Type B pancreatic cell (in vitro differentiated cells): ENCODE measurements around the gene RSRC1. TPM values are rescaled to one million over a fixed set of nuclear protein-coding genes. Genes with fewer than 3 reads are reported as not detected.

Experiments
- DNase-seq: peaks from one replicate; pipeline ENCODE4 v3.0.0; 2021; ENCODE audit warnings: mixed read lengths; ENCODE audit not compliant: unreplicated experiment; ENCODE audit errors: extremely low spot score
- H3K27ac Mint-ChIP-seq: 2 replicates; pipeline ENCODE4 v1.8.0; 2021; ENCODE audit warnings: mild to moderate bottlenecking, mixed read lengths
- H3K27me3 Mint-ChIP-seq: 2 replicates; pipeline ENCODE4 v1.8.0; 2021; ENCODE audit warnings: mixed read lengths
- H3K36me3 Mint-ChIP-seq: 2 replicates; pipeline ENCODE4 v1.8.0; 2021; ENCODE audit warnings: mixed read lengths
- H3K4me1 Mint-ChIP-seq: one replicate; pipeline ENCODE4 v1.8.0; 2021; ENCODE audit warnings: mixed read lengths; ENCODE audit not compliant: unreplicated experiment
- H3K4me3 Mint-ChIP-seq: 2 replicates; pipeline ENCODE4 v1.8.0; 2021; ENCODE audit warnings: mild to moderate bottlenecking, mixed read lengths
- H3K9me3 Mint-ChIP-seq: 2 replicates; pipeline ENCODE4 v1.8.0; 2021; ENCODE audit warnings: mixed read lengths
- total RNA-seq: library from RNA; stranded (reverse); gene quantifications from 2 replicates; pipeline ENCODE4 v1.2.1, GENCODE V29; 2021; ENCODE audit warnings: low replicate concordance
- TF ChIP-seq, protein P1 (sequence below): fragments of 200-600 bp; sonication (generic); conservative IDR thresholded peaks from 2 replicates; pipeline ENCODE4 v1.5.0; 2021; ENCODE audit warnings: antibody characterized with exemption, mild to moderate bottlenecking

Gene RSRC1
- total RNA-seq, 1 donor from 2014 or later = 34.6 TPM

DNA sequence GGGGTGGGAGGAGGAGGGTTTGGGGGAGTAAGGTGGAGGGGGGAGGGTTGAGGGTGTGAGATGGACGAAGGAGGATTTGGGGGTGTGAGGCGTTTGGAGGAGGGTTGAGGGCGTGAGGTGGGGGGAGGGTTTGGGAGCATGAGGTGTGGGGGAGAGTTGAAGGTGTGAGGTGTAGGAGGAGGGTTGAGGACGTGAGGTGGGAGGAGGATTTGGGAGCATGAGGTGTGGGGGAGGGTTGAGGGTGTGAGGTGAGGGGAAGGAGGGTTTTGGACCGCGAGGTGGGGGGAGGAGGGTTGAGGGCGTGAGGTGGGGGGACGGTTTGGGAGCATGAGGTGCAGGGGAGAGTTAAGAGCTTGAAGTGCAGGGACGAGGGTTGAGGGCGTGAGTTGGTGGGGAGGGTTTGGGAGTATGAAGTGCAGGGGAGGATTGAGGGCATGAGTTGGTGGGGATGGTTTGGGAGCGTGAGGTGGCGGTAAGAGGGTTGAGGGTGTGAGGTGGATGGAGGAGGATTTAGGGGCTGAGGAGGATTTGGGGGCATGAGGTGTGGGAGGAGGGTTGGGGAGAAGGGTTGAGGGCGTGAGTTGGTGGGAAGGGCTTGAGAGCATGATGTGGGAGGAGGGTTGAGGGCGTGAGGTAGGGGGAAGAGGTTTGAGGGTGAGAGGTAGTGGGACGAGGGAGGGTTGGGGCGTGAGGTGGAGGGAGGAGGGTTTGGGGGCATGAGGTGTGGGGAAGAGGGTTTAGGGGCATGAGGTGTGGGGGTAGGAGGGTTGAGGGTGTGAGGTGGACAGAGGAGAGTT lies 462.3 kb downstream of the RSRC1 start:
- peaks cover 3% of the 10 kb centered on the region for H3K36me3 Mint-ChIP-seq
- no peak for DNase-seq
- peaks cover 6% of the 10 kb centered on the region for H3K4me1 Mint-ChIP-seq
- H3K27ac Mint-ChIP-seq = no peak overlapping the region
- H3K9me3 Mint-ChIP-seq = no peaks in the 10 kb centered on the region
- H3K4me3 Mint-ChIP-seq = no peak overlapping the region
- H3K27me3 Mint-ChIP-seq = peaks cover 26% of the 10 kb centered on the region
- TF ChIP-seq, protein P1, sequence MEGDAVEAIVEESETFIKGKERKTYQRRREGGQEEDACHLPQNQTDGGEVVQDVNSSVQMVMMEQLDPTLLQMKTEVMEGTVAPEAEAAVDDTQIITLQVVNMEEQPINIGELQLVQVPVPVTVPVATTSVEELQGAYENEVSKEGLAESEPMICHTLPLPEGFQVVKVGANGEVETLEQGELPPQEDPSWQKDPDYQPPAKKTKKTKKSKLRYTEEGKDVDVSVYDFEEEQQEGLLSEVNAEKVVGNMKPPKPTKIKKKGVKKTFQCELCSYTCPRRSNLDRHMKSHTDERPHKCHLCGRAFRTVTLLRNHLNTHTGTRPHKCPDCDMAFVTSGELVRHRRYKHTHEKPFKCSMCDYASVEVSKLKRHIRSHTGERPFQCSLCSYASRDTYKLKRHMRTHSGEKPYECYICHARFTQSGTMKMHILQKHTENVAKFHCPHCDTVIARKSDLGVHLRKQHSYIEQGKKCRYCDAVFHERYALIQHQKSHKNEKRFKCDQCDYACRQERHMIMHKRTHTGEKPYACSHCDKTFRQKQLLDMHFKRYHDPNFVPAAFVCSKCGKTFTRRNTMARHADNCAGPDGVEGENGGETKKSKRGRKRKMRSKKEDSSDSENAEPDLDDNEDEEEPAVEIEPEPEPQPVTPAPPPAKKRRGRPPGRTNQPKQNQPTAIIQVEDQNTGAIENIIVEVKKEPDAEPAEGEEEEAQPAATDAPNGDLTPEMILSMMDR = no peak

- Mint-ChIP-seq H3K4me3 (peak overlapping the region; percentile 58), H3K4me1 (peaks cover 6% of the 10 kb centered on the region), H3K27me3 (peaks cover 26% of the 10 kb centered on the region), H3K27ac (no peak overlapping the region), H3K36me3 (peaks cover 3% of the 10 kb centered on the region), H3K9me3 (no peaks in the 10 kb centered on the region)
- DNase-seq = no peak
- TF ChIP-seq, protein P1 = no peak
Observed at GRCh38 chr3:158572766-158573060, 462.8 kb downstream of the RSRC1 start.

DNA sequence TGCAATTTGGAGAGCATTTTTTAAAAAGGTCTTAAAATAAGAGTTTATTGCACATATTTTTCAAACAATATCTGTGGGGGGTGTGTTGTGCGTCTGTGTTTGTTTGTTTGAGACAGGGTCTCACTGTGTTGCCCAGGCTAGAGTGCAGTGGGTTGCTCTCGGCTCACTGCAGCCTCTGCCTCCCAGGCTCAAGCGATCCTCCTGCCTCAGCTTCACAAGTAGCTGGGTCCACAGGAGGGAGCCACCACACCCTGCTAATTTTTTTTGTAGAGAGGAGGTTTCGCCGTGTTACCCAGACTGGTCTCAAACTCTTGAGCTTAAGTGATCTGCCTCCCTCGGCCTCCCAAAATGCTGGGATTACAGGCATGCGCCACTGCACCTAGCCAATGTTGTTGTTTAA lies 463.8 kb downstream of the RSRC1 start:
- Mint-ChIP-seq H3K9me3 (no peaks in the 10 kb centered on the region), H3K36me3 (peaks cover 3% of the 10 kb centered on the region), H3K4me1 (peaks cover 6% of the 10 kb centered on the region), H3K27ac (no peak overlapping the region), H3K4me3 (no peak overlapping the region), H3K27me3 (peaks cover 20% of the 10 kb centered on the region)
- TF ChIP-seq, protein P1 = no peak
- DNase-seq = no peak

DNA sequence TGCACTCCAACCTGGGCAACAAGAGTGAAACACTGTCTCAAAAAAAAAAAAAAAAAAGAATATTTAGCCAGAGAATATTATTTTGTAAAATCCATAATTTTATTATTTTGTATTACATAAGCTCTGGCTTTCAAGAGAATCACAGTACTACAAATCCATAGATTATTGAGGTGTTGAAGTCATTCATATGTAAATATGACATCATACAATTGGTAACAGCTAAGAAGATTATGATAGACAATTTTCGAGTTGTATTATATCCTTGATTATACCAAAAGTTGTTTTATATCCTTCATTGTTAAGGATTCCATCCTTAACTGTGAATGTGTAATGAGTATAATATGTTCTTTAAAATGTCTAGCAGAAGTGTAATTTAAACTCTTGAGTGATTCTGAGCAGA lies 464.8 kb downstream of the RSRC1 start:
- TF ChIP-seq, protein P1 = no peak
- peaks cover 6% of the 10 kb centered on the region for H3K4me1 Mint-ChIP-seq
- H3K36me3 Mint-ChIP-seq = peaks cover 3% of the 10 kb centered on the region
- H3K4me3 Mint-ChIP-seq = no peak overlapping the region
- H3K9me3 Mint-ChIP-seq = no peaks in the 10 kb centered on the region
- H3K27ac Mint-ChIP-seq = no peak overlapping the region
- H3K27me3 Mint-ChIP-seq = peaks cover 13% of the 10 kb centered on the region
- DNase-seq = no peak

- no peaks in the 10 kb centered on the region for H3K9me3 Mint-ChIP-seq
- H3K36me3 Mint-ChIP-seq = peaks cover 3% of the 10 kb centered on the region
- no peak overlapping the region for H3K4me3 Mint-ChIP-seq
- DNase-seq = no peak
- no peak overlapping the region for H3K27ac Mint-ChIP-seq
- H3K27me3 Mint-ChIP-seq = no peaks in the 10 kb centered on the region
- H3K4me1 Mint-ChIP-seq = no peaks in the 10 kb centered on the region
- TF ChIP-seq, protein P1 = no peak
Observed at GRCh38 chr3:158590223-158590622, 480.3 kb downstream of the RSRC1 start.

Other genes with a start within 250 kb of the RSRC1 start
- gene SHOX2, start 3.7 kb upstream of the RSRC1 start, total RNA-seq = 1.3 and 4.7 TPM in 2 replicates